Effector memory CD4-positive, alpha-beta T cell (primary cell): Measurements from ENCODE around the gene NUPR1.
"Not testable (repeated sequence)": the region's sequence is repeated elsewhere in the genome, so short reads cannot be mapped to it uniquely, and the experiment has no call there.

Source experiments
- DNase-seq, 3 donors: peaks; one replicate each; pipeline ENCODE4 v3.0.0-alpha.2; 2020
- H3K27ac ChIP-seq: 2 replicates; pipeline ENCODE4 v1.7.0; 2013; ENCODE audit warnings: mild to moderate bottlenecking, low read length, moderate library complexity; ENCODE audit not compliant: insufficient read depth, poor library complexity, severe bottlenecking
- H3K27me3 ChIP-seq: replicated peaks from 2 replicates; pipeline ENCODE4 v1.7.0; 2013; ENCODE audit warnings: mild to moderate bottlenecking, low read length; ENCODE audit not compliant: insufficient read depth, control insufficient read depth, poor library complexity, severe bottlenecking
- H3K36me3 ChIP-seq: 2 replicates; pipeline ENCODE4 v1.7.0; 2013; ENCODE audit warnings: mild to moderate bottlenecking, low read length, moderate library complexity; ENCODE audit not compliant: control insufficient read depth, insufficient read depth
- H3K4me1 ChIP-seq: 2 replicates; pipeline ENCODE4 v1.7.0; 2013; ENCODE audit warnings: low read length, mild to moderate bottlenecking; ENCODE audit not compliant: control insufficient read depth, insufficient read depth, poor library complexity, severe bottlenecking
- H3K4me3 ChIP-seq: 2 replicates; pipeline ENCODE4 v1.7.0; 2013; ENCODE audit warnings: low read length, low read depth, mild to moderate bottlenecking; ENCODE audit not compliant: insufficient read depth, poor library complexity, severe bottlenecking
- H3K9me3 ChIP-seq: 2 replicates; pipeline ENCODE4 v1.7.0; 2013; ENCODE audit warnings: mild to moderate bottlenecking, low read length, moderate library complexity; ENCODE audit not compliant: control insufficient read depth

Gene NUPR1

GRCh38 chr16:28569968-28570752 is 31.4 kb upstream of the NUPR1 start:
- H3K4me3 ChIP-seq, result no peak overlapping the region
- H3K27me3 ChIP-seq, result no peaks in the 10 kb centered on the region
- no peaks in the 10 kb centered on the region for H3K9me3 ChIP-seq
- no peak overlapping the region for H3K27ac ChIP-seq
- no peak for DNase-seq
- no peaks in the 10 kb centered on the region for H3K4me1 ChIP-seq
- no peaks in the 10 kb centered on the region for H3K36me3 ChIP-seq

- Histone ChIP-seq H3K4me1 (no peaks in the 10 kb centered on the region), H3K27ac (no peak overlapping the region), H3K27me3 (no peaks in the 10 kb centered on the region), H3K9me3 (no peaks in the 10 kb centered on the region), H3K4me3 (no peak overlapping the region), H3K36me3 (no peaks in the 10 kb centered on the region)
- no peak for DNase-seq
These were observed 30.2 kb upstream of the NUPR1 start for GRCh38 chr16:28569021-28569420.

- Histone ChIP-seq H3K36me3 (no peaks in the 10 kb centered on the region), H3K9me3 (no peaks in the 10 kb centered on the region), H3K4me1 (no peaks in the 10 kb centered on the region), H3K27me3 (no peaks in the 10 kb centered on the region), H3K4me3 (no peak overlapping the region), H3K27ac (no peak overlapping the region)
- DNase-seq, result no peak
These were observed 28.5 kb upstream of the NUPR1 start for GRCh38 chr16:28567292-28567691.

- not testable (repeated sequence) for H3K27ac ChIP-seq, H3K4me3 ChIP-seq, DNase-seq, H3K9me3 ChIP-seq, H3K27me3 ChIP-seq, H3K36me3 ChIP-seq, H3K4me1 ChIP-seq
These were observed 27.6 kb upstream of the NUPR1 start for GRCh38 chr16:28566233-28566925.

- Histone ChIP-seq H3K36me3 (peaks cover 6% of the 10 kb centered on the region), H3K4me1 (peaks cover 2% of the 10 kb centered on the region)
These were observed 24.4 kb upstream of the NUPR1 start for GRCh38 chr16:28563218-28563617.

GRCh38 chr16:28562199-28562598 is 23.4 kb upstream of the NUPR1 start:
- Histone ChIP-seq H3K36me3 (peaks cover 14% of the 10 kb centered on the region), H3K4me3 (no peak overlapping the region), H3K9me3 (no peaks in the 10 kb centered on the region), H3K27ac (no peak overlapping the region), H3K4me1 (peaks cover 2% of the 10 kb centered on the region), H3K27me3 (no peaks in the 10 kb centered on the region)
- no peak for DNase-seq

More at GRCh38 chr16:28563218-28563617, 24.4 kb upstream of the NUPR1 start:
- no peak overlapping the region for H3K4me3 ChIP-seq
- H3K27ac ChIP-seq, result no peak overlapping the region
- no peaks in the 10 kb centered on the region for H3K9me3 ChIP-seq
- no peaks in the 10 kb centered on the region for H3K27me3 ChIP-seq
- DNase-seq, result no peak

- Histone ChIP-seq H3K27ac (no peak overlapping the region), H3K36me3 (peaks cover 16% of the 10 kb centered on the region)
These were observed 22.9 kb upstream of the NUPR1 start for GRCh38 chr16:28561557-28562187.

GRCh38 chr16:28558456-28558855 is 19.7 kb upstream of the NUPR1 start:
- Histone ChIP-seq H3K27ac (no peak overlapping the region), H3K27me3 (no peaks in the 10 kb centered on the region), H3K4me1 (peaks cover 10% of the 10 kb centered on the region), H3K36me3 (peaks cover 16% of the 10 kb centered on the region), H3K4me3 (no peak overlapping the region), H3K9me3 (no peaks in the 10 kb centered on the region)
- no peak for DNase-seq

More at GRCh38 chr16:28561557-28562187, 22.9 kb upstream of the NUPR1 start:
- Histone ChIP-seq H3K27me3 (no peaks in the 10 kb centered on the region), H3K4me3 (no peak overlapping the region), H3K9me3 (no peaks in the 10 kb centered on the region), H3K4me1 (peaks cover 2% of the 10 kb centered on the region)
- DNase-seq, result no peak

GRCh38 chr16:28556914-28557320 is 18.1 kb upstream of the NUPR1 start:
- Histone ChIP-seq H3K27ac (no peak overlapping the region), H3K9me3 (no peaks in the 10 kb centered on the region), H3K4me3 (no peak overlapping the region), H3K4me1 (peaks cover 10% of the 10 kb centered on the region), H3K36me3 (peaks cover 16% of the 10 kb centered on the region), H3K27me3 (no peaks in the 10 kb centered on the region)
- no peak for DNase-seq

GRCh38 chr16:28555561-28555960 is 16.8 kb upstream of the NUPR1 start:
- H3K36me3 ChIP-seq, result peaks cover 16% of the 10 kb centered on the region
- no peak overlapping the region for H3K4me3 ChIP-seq
- H3K27ac ChIP-seq, result no peak overlapping the region
- H3K4me1 ChIP-seq, result peaks cover 8% of the 10 kb centered on the region
- no peaks in the 10 kb centered on the region for H3K9me3 ChIP-seq
- H3K27me3 ChIP-seq, result no peaks in the 10 kb centered on the region
- DNase-seq, result no peak
